CD14-positive monocyte (primary cell): ENCODE data around the gene ME3. TPM values are rescaled to one million over a fixed set of nuclear protein-coding genes. Genes with fewer than 3 reads are reported as not detected.

Source experiments
- DNase-seq, 3 donors: peaks; one replicate each; pipeline ENCODE4 v3.0.0-alpha.2; 2011 to 2022
- H2AFZ ChIP-seq: 2 replicates; pipeline ENCODE4 v1.6.0; 2012; ENCODE audit warnings: mild to moderate bottlenecking, low read depth, low read length, inconsistent platforms; ENCODE audit not compliant: insufficient read depth, poor library complexity, severe bottlenecking
- H3K27ac ChIP-seq, 2 donors: 1 replicate in 1 of 2; 2 replicates in 1 of 2; pipeline ENCODE4 v1.5.1; 2012 to 2013; ENCODE audit warnings: low read length in 2 of 2, control low read depth in 1 of 2, inconsistent platforms in 1 of 2, low read depth in 1 of 2, mild to moderate bottlenecking in 1 of 2
- H3K27me3 ChIP-seq, 2 donors: one replicate each; pipeline versions ENCODE4 v1.6.0 to v1.6.1; 2011 to 2013; ENCODE audit warnings: low read length in 2 of 2; ENCODE audit not compliant: control insufficient read depth in 2 of 2, insufficient read depth in 2 of 2
- H3K36me3 ChIP-seq, 2 donors: replicated peaks in 1 of 2; 1 replicate in 1 of 2; 2 replicates in 1 of 2; pipeline versions ENCODE4 v1.5.1 to v1.6.1; 2012 to 2013; ENCODE audit warnings: low read length in 2 of 2, control low read depth in 1 of 2, inconsistent platforms in 1 of 2, mild to moderate bottlenecking in 1 of 2; ENCODE audit not compliant: insufficient read depth in 2 of 2, control insufficient read depth in 1 of 2
- H3K4me1 ChIP-seq, 2 donors: 1 replicate in 1 of 2; 2 replicates in 1 of 2; pipeline versions ENCODE4 v1.5.1 to v1.6.1; 2012 to 2013; ENCODE audit warnings: low read length in 2 of 2, control low read depth in 1 of 2, inconsistent platforms in 1 of 2, mild to moderate bottlenecking in 1 of 2, moderate library complexity in 1 of 2; ENCODE audit not compliant: insufficient read depth in 2 of 2, control insufficient read depth in 1 of 2
- H3K4me2 ChIP-seq: replicated peaks from 2 replicates; pipeline ENCODE3; 2012; ENCODE audit warnings: low read length, moderate library complexity, mild to moderate bottlenecking; ENCODE audit not compliant: poor library complexity, severe bottlenecking; ENCODE audit errors: extremely low read depth
- H3K4me3 ChIP-seq, 3 experiments: fragments of 200-600 bp in 1 of 3; sonication (generic) in 1 of 3; replicated peaks in 1 of 3; 1 replicate in 2 of 3; 2 replicates in 1 of 3; pipeline ENCODE4 v1.5.1; 2011 to 2013; ENCODE audit warnings: low read length in 3 of 3, mild to moderate bottlenecking in 3 of 3, control low read depth in 2 of 3, low read depth in 2 of 3, inconsistent platforms in 1 of 3, moderate library complexity in 1 of 3
- H3K79me2 ChIP-seq: 2 replicates; pipeline ENCODE4 v1.6.0; 2012; ENCODE audit warnings: mild to moderate bottlenecking, control low read depth, inconsistent platforms, low read length, moderate library complexity; ENCODE audit not compliant: insufficient read depth
- H3K9ac ChIP-seq: 2 replicates; pipeline ENCODE4 v1.6.0; 2017; ENCODE audit warnings: low read length, mild to moderate bottlenecking; ENCODE audit not compliant: insufficient read depth, poor library complexity, severe bottlenecking
- H3K9me3 ChIP-seq, 2 donors: replicated peaks in 1 of 2; 1 replicate in 1 of 2; 2 replicates in 1 of 2; pipeline versions ENCODE4 v1.5.1 to v1.6.1; 2012 to 2013; ENCODE audit warnings: low read length in 2 of 2, control low read depth in 1 of 2; ENCODE audit not compliant: control insufficient read depth in 1 of 2, insufficient read depth in 1 of 2
- H4K20me1 ChIP-seq: 2 replicates; pipeline ENCODE4 v1.6.0; 2012; ENCODE audit warnings: mild to moderate bottlenecking, low read length, control low read depth, moderate library complexity; ENCODE audit not compliant: insufficient read depth
- H3K27ac Mint-ChIP-seq, 7 donors: one replicate each; pipeline ENCODE4 v1.8.0; 2020; ENCODE audit warnings: mild to moderate bottlenecking in 7 of 7, mixed read lengths in 7 of 7, moderate library complexity in 6 of 7, inconsistent platforms in 2 of 7
- H3K27me3 Mint-ChIP-seq, 3 donors: one replicate each; pipeline ENCODE4 v1.8.0; 2021 to 2022; ENCODE audit warnings: low read depth in 3 of 3, mild to moderate bottlenecking in 3 of 3, mixed read lengths in 3 of 3, moderate library complexity in 3 of 3, inconsistent platforms in 1 of 3
- H3K36me3 Mint-ChIP-seq, 2 donors: one replicate each; pipeline ENCODE4 v1.8.0; 2020; ENCODE audit warnings: mixed read lengths in 2 of 2, inconsistent platforms in 1 of 2, mild to moderate bottlenecking in 1 of 2
- H3K4me1 Mint-ChIP-seq: one replicate; pipeline ENCODE4 v1.8.0; 2020; ENCODE audit warnings: mild to moderate bottlenecking, mixed read lengths
- H3K4me3 Mint-ChIP-seq, 2 donors: one replicate each; pipeline ENCODE4 v1.8.0; 2020; ENCODE audit warnings: mild to moderate bottlenecking in 2 of 2, mixed read lengths in 2 of 2, moderate library complexity in 1 of 2
- H3K9me3 Mint-ChIP-seq, 7 donors: one replicate each; pipeline ENCODE4 v1.8.0; 2020 to 2022; ENCODE audit warnings: mixed read lengths in 7 of 7, mild to moderate bottlenecking in 6 of 7, moderate library complexity in 6 of 7, inconsistent platforms in 2 of 7
- CTCF ChIP-seq: fragments of 200-600 bp; IDR thresholded peaks from one replicate; pipeline ENCODE4 v1.8.0; 2022; ENCODE audit warnings: antibody characterized with exemption, mild to moderate bottlenecking
- WGBS: methylation state at CpG from one replicate; pipeline ENCODE4 v1.1.5; 2013; ENCODE audit warnings: missing lambda C conversion rate; ENCODE audit not compliant: insufficient coverage; 5-methylcytosine and 5-hydroxymethylcytosine counted together
- intact Hi-C, 2 donors: fragments of 100-400 bp; cut with micrococcal nuclease; formaldehyde crosslinking; loops; one replicate each; pipeline versions ENCODE4 v1.15.0 to v1.15.1; 2023
- polyA plus RNA-seq, 3 donors: library from polyadenylated mRNA; depleted of rRNA in 1 of 3; unstranded in 2 of 3; stranded (reverse) in 1 of 3; fragments of 300-500 nt in 2 of 3; fragments of >200 nt in 1 of 3; fragmentation: Illumina TruSeq in 2 of 3; gene quantifications; 1 replicate in 2 of 3; 2 replicates in 1 of 3; pipeline ENCODE4 v1.2.3, GENCODE V29; 2012 to 2021

Gene ME3
- polyA plus RNA-seq, 3 donors: 0.31 to 3.0 (median 0.42) TPM

- Histone ChIP-seq H4K20me1 (no peaks in the 10 kb centered on the region), H3K27me3 (no peaks in the 10 kb centered on the region), H3K9me3 (no peaks in the 10 kb centered on the region), H3K79me2 (no peaks in the 10 kb centered on the region), H3K9ac (no peak overlapping the region), H3K27ac (no peak overlapping the region), H3K4me2 (no peak overlapping the region), H3K4me3 (no peak overlapping the region), H3K4me1 (no peaks in the 10 kb centered on the region), H2AFZ (no peak overlapping the region), H3K36me3 (no peaks in the 10 kb centered on the region)
- Mint-ChIP-seq H3K27me3 (peaks cover 0 to 2% (median 0%) of the 10 kb centered on the region in 3 donors), H3K36me3 (no peaks in the 10 kb centered on the region), H3K9me3 (no peaks in the 10 kb centered on the region), H3K27ac (no peak overlapping the region), H3K4me1 (no peaks in the 10 kb centered on the region), H3K4me3 (no peak overlapping the region)
- no CpG with 5 or more reads among the region's 2 CpGs for WGBS
- intact Hi-C loops: no loop called here
- no peak for TF ChIP-seq CTCF
- DNase-seq: no peak
These were observed 231.6 kb downstream of the ME3 start for GRCh38 chr11:86440843-86441242.

GRCh38 chr11:86440305-86440716 lies 232.1 kb downstream of the ME3 start:
- intact Hi-C loops: no loop called here
- H3K4me1 Mint-ChIP-seq: no peaks in the 10 kb centered on the region
- Histone ChIP-seq H3K9me3 (no peaks in the 10 kb centered on the region), H3K27ac (no peak overlapping the region), H3K4me1 (no peaks in the 10 kb centered on the region), H3K27me3 (no peaks in the 10 kb centered on the region), H2AFZ (no peak overlapping the region), H3K9ac (no peak overlapping the region), H3K36me3 (no peaks in the 10 kb centered on the region), H4K20me1 (no peaks in the 10 kb centered on the region), H3K4me3 (no peak overlapping the region), H3K79me2 (no peaks in the 10 kb centered on the region), H3K4me2 (no peak overlapping the region)
- H3K36me3 Mint-ChIP-seq: no peaks in the 10 kb centered on the region
- DNase-seq: no peak
- H3K27ac Mint-ChIP-seq: no peak overlapping the region
- no peaks in the 10 kb centered on the region for H3K9me3 Mint-ChIP-seq
- WGBS: no CpG with 5 or more reads among the region's 3 CpGs
- no peak overlapping the region for H3K4me3 Mint-ChIP-seq
- no peak for TF ChIP-seq CTCF
- H3K27me3 Mint-ChIP-seq: peaks cover 0 to 2% (median 0%) of the 10 kb centered on the region in 3 donors
